ENCODE data around the gene DYNLRB2. TPM values are rescaled to one million over a fixed set of nuclear protein-coding genes. Genes with fewer than 3 reads are reported as not detected.

The DYNLRB2 gene
- total and polyA plus RNA-seq, 8 donors: 1.6 TPM; not detected in 7

- H3K27ac ChIP-seq: no peak overlapping the region
- no peak overlapping the region for H3K4me3 ChIP-seq
- intact Hi-C loops (cut with DNase I; ENCODE audit: low total_unique reads): no loop called here
- no peak for TF ChIP-seq POLR2AphosphoS5 (IDR thresholded peaks at IDR 0.05)
- H3K36me3 ChIP-seq: no peaks in the 10 kb centered on the region
- no peaks in the 10 kb centered on the region for H3K27me3 ChIP-seq
- 67 to 87% (median 80%) methylated on average over 3 of the region's 3 CpGs for WGBS, 5 donors
- DNase-seq: no peak
- H3K9me3 ChIP-seq: no peaks in the 10 kb centered on the region
- H3K4me1 ChIP-seq: peaks cover 0 to under 1% (median 0%) of the 10 kb centered on the region in 4 donors
Observed at GRCh38 chr16:80583466-80583865, 42.7 kb downstream of the DYNLRB2 start.

DNA sequence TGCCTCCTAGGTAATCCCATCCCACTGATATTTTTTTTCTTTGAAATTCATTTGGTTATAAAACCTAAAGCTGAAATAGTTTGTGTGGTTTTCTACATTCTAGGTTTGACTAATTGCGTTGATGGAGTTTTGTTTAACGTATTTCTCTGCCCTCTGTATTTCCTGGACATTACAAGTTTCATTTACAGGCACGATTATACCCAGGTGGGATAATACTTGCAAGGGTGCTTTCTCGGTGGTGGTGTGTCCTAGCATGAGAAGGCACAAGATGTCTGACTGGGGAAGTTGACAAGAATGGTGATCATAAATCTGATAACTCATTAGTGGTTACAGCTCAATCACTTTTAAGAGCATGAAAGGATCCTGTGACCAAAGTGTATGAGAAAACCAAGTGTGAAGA is 45.0 kb downstream of the DYNLRB2 start:
- intact Hi-C loops (cut with DNase I; ENCODE audit: low total_unique reads): no loop called here
- Histone ChIP-seq H3K4me1 (no peaks in the 10 kb centered on the region), H3K27me3 (no peaks in the 10 kb centered on the region), H3K9me3 (no peaks in the 10 kb centered on the region), H3K36me3 (no peaks in the 10 kb centered on the region), H3K27ac (no peak overlapping the region), H3K4me3 (no peak overlapping the region)
- TF ChIP-seq POLR2AphosphoS5 (IDR thresholded peaks at IDR 0.05): no peak
- TF ChIP-seq CTCF (IDR thresholded peaks at IDR 0.05): no peak
- TF ChIP-seq POLR2A (IDR thresholded peaks at IDR 0.05): no peak
- no peak for TF ChIP-seq EP300 (IDR thresholded peaks at IDR 0.05)
- no peak for DNase-seq
- WGBS, 5 donors: 81 to 87% (median 84%) methylated on average over 4 of the region's 4 CpGs

GRCh38 chr16:80586476-80586875 is 45.7 kb downstream of the DYNLRB2 start:
- Histone ChIP-seq H3K36me3 (no peaks in the 10 kb centered on the region), H3K27ac (no peak overlapping the region), H3K27me3 (no peaks in the 10 kb centered on the region), H3K4me3 (no peak overlapping the region), H3K4me1 (no peaks in the 10 kb centered on the region), H3K9me3 (no peaks in the 10 kb centered on the region)
- TF ChIP-seq EP300 (IDR thresholded peaks at IDR 0.05) (no peak), POLR2AphosphoS5 (IDR thresholded peaks at IDR 0.05) (no peak), POLR2A (IDR thresholded peaks at IDR 0.05) (no peak), CTCF (IDR thresholded peaks at IDR 0.05) (no peak)
- intact Hi-C loops (cut with DNase I; ENCODE audit: low total_unique reads): no loop called here
- DNase-seq: no peak

DNA sequence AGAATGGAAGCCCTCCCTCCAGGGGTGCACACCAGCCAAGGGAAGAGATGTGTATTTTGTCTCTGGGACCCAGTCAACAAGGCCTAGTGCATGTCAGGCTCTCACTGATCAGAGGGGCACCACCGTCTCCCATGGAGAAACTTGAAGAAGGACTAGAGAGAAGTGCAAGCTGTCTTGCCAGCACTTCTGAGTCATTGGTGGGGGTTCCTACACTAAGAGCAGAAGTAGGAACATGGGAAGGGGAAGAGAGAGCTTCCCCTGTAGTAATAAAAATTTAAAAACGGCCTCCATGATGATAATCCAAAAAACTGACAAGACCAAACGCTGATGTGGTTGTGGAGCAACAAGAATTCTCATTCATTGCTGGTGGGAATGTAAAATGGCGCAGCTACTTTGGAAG is 46.3 kb downstream of the DYNLRB2 start:
- Histone ChIP-seq H3K9me3 (no peaks in the 10 kb centered on the region), H3K36me3 (no peaks in the 10 kb centered on the region), H3K4me3 (no peak overlapping the region), H3K27me3 (no peaks in the 10 kb centered on the region), H3K4me1 (no peaks in the 10 kb centered on the region), H3K27ac (no peak overlapping the region)
- no peak for DNase-seq
- intact Hi-C loops (cut with DNase I; ENCODE audit: low total_unique reads): no loop called here
- TF ChIP-seq EP300 (IDR thresholded peaks at IDR 0.05): no peak
- TF ChIP-seq POLR2AphosphoS5 (IDR thresholded peaks at IDR 0.05): no peak
- no peak for TF ChIP-seq POLR2A (IDR thresholded peaks at IDR 0.05)
- no peak for TF ChIP-seq CTCF (IDR thresholded peaks at IDR 0.05)
- 82 to 91% (median 89%) methylated on average over 4 of the region's 4 CpGs for WGBS, 5 donors

GRCh38 chr16:80591071-80591915 is 50.5 kb downstream of the DYNLRB2 start:
- no peak overlapping the region for H3K4me3 ChIP-seq
- TF ChIP-seq EP300 (IDR thresholded peaks at IDR 0.05) (no peak), POLR2AphosphoS5 (IDR thresholded peaks at IDR 0.05) (no peak), POLR2A (IDR thresholded peaks at IDR 0.05) (no peak), CTCF (IDR thresholded peaks at IDR 0.05) (no peak)
- no peaks in the 10 kb centered on the region for H3K9me3 ChIP-seq
- no peak overlapping the region for H3K27ac ChIP-seq
- 72 to 80% (median 73%) methylated on average over 5 to 7 of the region's 7 CpGs for WGBS, 5 donors
- H3K27me3 ChIP-seq: peaks cover 0 to 5% (median 0%) of the 10 kb centered on the region in 3 donors
- H3K36me3 ChIP-seq: no peaks in the 10 kb centered on the region
- DNase-seq: no peak
- intact Hi-C loops (cut with DNase I; ENCODE audit: low total_unique reads): no loop called here
- no peaks in the 10 kb centered on the region for H3K4me1 ChIP-seq
